Measurements from ENCODE around the gene SYNJ1.

DNA sequence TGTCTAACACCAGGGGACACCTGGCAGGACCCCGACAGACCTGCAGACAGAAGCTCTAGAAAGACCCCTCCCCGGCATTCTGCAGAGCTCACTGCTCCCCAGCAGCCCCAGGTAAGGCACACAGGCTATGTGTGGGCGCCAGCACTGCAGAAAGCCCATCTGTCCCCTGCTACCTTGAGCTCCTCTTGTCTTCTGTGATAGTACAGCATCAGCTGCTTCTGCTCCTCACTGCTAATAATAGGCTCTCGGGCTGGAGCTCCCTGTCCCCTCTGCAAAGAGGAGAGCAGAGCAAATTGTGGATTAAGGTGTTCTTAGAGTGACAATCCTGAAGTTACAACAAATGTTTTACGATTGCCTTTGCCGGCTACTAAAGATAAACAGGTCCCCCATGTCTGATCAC, 125.7 kb downstream of the SYNJ1 start:
- TF ChIP-seq GATA2 (IDR thresholded peaks at IDR 0.05; ENCODE audit: low read depth, low read length) (no peak), GATA3 (IDR thresholded peaks at IDR 0.05; ENCODE audit: low read depth, low read length) (no peak)

All from SH-SY5Y (cell line).